IMR-90 (cell line): Measurements from ENCODE around the gene CHTF8.

ENCODE experiments used
- POLR2A ChIP-seq: IDR thresholded peaks from 2 replicates; pipeline ENCODE4 v1.6.1; 2012; ENCODE audit warnings: mild to moderate bottlenecking, low read depth, low read length
- RAD21 ChIP-seq: IDR thresholded peaks from 2 replicates; pipeline ENCODE4 v1.6.1; 2012; ENCODE audit warnings: low read length, improper control_type of control experiment
- RFX5 ChIP-seq: IDR thresholded peaks from 2 replicates; pipeline ENCODE4 v1.8.0; 2012; ENCODE audit warnings: low read depth, mild to moderate bottlenecking, low read length, moderate library complexity
- SMC3 ChIP-seq: fragments of 150-350 bp; IDR thresholded peaks from 2 replicates; pipeline ENCODE4 v1.6.1; 2016; ENCODE audit warnings: low read depth, mild to moderate bottlenecking, antibody characterized with exemption, low read length, moderate library complexity
- TF ChIP-seq, protein P1 (sequence below): conservative IDR thresholded peaks from 2 replicates; pipeline ENCODE4 v1.5.1; 2012; ENCODE audit warnings: mild to moderate bottlenecking, low read depth, low read length, improper control_type of control experiment
- TF ChIP-seq, protein P2 (sequence below): fragments of 150-350 bp; IDR thresholded peaks from 2 replicates; pipeline ENCODE4 v1.6.1; 2016; ENCODE audit warnings: low read depth, mild to moderate bottlenecking, low read length, moderate library complexity, borderline replicate concordance

DNA sequence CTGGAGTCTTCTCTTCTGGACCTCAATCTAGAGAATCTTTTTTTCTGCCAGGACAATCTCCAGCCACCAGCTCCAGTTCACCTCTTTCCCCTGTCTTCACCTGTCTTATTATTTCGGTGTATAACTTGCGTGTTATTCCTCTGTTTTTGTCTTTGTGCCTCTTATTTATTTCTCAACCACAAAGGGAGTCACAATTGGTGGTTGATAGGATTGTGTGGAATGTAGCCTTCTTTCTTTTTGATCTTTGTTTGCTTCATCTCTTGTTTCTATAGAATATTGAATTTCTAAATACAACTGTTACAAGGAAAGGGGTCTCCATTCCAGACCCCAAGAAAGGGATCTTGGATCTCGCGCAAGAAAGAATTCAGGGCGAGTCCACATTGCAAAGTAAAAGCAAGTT is 62.9 kb downstream of the CHTF8 start:
- TF ChIP-seq, protein P1, sequence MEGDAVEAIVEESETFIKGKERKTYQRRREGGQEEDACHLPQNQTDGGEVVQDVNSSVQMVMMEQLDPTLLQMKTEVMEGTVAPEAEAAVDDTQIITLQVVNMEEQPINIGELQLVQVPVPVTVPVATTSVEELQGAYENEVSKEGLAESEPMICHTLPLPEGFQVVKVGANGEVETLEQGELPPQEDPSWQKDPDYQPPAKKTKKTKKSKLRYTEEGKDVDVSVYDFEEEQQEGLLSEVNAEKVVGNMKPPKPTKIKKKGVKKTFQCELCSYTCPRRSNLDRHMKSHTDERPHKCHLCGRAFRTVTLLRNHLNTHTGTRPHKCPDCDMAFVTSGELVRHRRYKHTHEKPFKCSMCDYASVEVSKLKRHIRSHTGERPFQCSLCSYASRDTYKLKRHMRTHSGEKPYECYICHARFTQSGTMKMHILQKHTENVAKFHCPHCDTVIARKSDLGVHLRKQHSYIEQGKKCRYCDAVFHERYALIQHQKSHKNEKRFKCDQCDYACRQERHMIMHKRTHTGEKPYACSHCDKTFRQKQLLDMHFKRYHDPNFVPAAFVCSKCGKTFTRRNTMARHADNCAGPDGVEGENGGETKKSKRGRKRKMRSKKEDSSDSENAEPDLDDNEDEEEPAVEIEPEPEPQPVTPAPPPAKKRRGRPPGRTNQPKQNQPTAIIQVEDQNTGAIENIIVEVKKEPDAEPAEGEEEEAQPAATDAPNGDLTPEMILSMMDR, result no peak
- TF ChIP-seq POLR2A, result no peak
- TF ChIP-seq RAD21, result no peak
- TF ChIP-seq, protein P2, sequence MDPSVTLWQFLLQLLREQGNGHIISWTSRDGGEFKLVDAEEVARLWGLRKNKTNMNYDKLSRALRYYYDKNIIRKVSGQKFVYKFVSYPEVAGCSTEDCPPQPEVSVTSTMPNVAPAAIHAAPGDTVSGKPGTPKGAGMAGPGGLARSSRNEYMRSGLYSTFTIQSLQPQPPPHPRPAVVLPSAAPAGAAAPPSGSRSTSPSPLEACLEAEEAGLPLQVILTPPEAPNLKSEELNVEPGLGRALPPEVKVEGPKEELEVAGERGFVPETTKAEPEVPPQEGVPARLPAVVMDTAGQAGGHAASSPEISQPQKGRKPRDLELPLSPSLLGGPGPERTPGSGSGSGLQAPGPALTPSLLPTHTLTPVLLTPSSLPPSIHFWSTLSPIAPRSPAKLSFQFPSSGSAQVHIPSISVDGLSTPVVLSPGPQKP, result no peak
- TF ChIP-seq RFX5, result no peak
- TF ChIP-seq SMC3, result no peak
